ENCODE measurements around the gene ADNP2. TPM values are rescaled to one million over a fixed set of nuclear protein-coding genes. Genes with fewer than 3 reads are reported as not detected.

ADNP2 gene
- total RNA-seq, 1 experiment from 2014 or later, result 40.5 TPM

DNA sequence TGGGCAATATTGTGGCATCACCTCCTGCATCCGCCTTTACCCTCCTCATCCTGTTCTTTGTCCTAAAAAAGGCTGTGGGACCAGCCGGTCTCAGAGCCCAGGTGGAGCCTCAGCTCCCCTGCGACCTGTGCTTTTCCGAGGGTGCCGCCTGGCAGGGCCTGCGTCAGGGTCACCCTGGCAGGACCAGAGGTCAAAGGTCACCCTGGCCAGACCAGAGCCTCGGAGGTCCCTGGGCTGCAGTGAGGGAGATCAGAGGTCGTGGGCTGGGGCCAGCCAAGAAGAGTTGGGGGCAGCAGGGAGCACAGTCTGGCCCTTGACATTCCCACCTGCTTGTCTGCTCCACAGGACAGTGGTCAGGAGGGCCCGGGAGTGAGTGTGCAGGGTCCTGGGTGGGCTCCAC, 43.4 kb upstream of the ADNP2 start:
- BruUV-seq (replicated peaks), result no TSS peak
- H3K27ac ChIP-seq (ENCODE audit: low read length), result no peak overlapping the region
- in situ Hi-C loops (cut with HindIII; ENCODE audit: low pct_unique_long_range_greater_than_20kb, low sequenced_read_pairs) (no loop called here), intact Hi-C loops (cut with micrococcal nuclease; ENCODE audit: unreplicated experiment) (no loop called here)
- no peaks in the 10 kb centered on the region for H3K4me1 ChIP-seq (ENCODE audit: control insufficient read depth, insufficient read depth, low read length)
- no peak overlapping the region for H3K4me3 ChIP-seq (ENCODE audit: low read depth in 2 of 2, low read length in 2 of 2)
- H3K27me3 ChIP-seq (ENCODE audit: control insufficient read depth, insufficient read depth, low read length), result no peaks in the 10 kb centered on the region
- peak; percentile 22; the same call in 1 of the 2 replicates for ATAC-seq
- ChIA-PET POLR2A (no interaction called here), CTCF (no interaction called here)
- TF ChIP-seq TCF7L2 (IDR thresholded peaks at IDR 0.05; ENCODE audit: low read depth, low read length), result no peak
- TF ChIP-seq SIN3A (IDR thresholded peaks at IDR 0.05; ENCODE audit: borderline replicate concordance, insufficient read depth, low read depth, low read length), result no peak
- TF ChIP-seq, protein P1, sequence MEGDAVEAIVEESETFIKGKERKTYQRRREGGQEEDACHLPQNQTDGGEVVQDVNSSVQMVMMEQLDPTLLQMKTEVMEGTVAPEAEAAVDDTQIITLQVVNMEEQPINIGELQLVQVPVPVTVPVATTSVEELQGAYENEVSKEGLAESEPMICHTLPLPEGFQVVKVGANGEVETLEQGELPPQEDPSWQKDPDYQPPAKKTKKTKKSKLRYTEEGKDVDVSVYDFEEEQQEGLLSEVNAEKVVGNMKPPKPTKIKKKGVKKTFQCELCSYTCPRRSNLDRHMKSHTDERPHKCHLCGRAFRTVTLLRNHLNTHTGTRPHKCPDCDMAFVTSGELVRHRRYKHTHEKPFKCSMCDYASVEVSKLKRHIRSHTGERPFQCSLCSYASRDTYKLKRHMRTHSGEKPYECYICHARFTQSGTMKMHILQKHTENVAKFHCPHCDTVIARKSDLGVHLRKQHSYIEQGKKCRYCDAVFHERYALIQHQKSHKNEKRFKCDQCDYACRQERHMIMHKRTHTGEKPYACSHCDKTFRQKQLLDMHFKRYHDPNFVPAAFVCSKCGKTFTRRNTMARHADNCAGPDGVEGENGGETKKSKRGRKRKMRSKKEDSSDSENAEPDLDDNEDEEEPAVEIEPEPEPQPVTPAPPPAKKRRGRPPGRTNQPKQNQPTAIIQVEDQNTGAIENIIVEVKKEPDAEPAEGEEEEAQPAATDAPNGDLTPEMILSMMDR (IDR thresholded peaks at IDR 0.05), result no peak
- TF ChIP-seq, protein P2, sequence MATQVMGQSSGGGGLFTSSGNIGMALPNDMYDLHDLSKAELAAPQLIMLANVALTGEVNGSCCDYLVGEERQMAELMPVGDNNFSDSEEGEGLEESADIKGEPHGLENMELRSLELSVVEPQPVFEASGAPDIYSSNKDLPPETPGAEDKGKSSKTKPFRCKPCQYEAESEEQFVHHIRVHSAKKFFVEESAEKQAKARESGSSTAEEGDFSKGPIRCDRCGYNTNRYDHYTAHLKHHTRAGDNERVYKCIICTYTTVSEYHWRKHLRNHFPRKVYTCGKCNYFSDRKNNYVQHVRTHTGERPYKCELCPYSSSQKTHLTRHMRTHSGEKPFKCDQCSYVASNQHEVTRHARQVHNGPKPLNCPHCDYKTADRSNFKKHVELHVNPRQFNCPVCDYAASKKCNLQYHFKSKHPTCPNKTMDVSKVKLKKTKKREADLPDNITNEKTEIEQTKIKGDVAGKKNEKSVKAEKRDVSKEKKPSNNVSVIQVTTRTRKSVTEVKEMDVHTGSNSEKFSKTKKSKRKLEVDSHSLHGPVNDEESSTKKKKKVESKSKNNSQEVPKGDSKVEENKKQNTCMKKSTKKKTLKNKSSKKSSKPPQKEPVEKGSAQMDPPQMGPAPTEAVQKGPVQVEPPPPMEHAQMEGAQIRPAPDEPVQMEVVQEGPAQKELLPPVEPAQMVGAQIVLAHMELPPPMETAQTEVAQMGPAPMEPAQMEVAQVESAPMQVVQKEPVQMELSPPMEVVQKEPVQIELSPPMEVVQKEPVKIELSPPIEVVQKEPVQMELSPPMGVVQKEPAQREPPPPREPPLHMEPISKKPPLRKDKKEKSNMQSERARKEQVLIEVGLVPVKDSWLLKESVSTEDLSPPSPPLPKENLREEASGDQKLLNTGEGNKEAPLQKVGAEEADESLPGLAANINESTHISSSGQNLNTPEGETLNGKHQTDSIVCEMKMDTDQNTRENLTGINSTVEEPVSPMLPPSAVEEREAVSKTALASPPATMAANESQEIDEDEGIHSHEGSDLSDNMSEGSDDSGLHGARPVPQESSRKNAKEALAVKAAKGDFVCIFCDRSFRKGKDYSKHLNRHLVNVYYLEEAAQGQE (IDR thresholded peaks at IDR 0.05; ENCODE audit: insufficient read depth in 1 of 2, low read depth in 2 of 2, low read length in 1 of 2), result no peak
- no peak for TF ChIP-seq POLR2AphosphoS5 (IDR thresholded peaks at IDR 0.05; ENCODE audit: low read depth, low read length)
- DNase-seq (ENCODE audit: low read depth, low spot score), result no peak
- no peaks in the 10 kb centered on the region for H3K9me3 ChIP-seq (ENCODE audit: control insufficient read depth, insufficient read depth, low read depth, low read length)
- no peaks in the 10 kb centered on the region for H3K36me3 ChIP-seq (ENCODE audit: control insufficient read depth, insufficient read depth, low read length)

DNA sequence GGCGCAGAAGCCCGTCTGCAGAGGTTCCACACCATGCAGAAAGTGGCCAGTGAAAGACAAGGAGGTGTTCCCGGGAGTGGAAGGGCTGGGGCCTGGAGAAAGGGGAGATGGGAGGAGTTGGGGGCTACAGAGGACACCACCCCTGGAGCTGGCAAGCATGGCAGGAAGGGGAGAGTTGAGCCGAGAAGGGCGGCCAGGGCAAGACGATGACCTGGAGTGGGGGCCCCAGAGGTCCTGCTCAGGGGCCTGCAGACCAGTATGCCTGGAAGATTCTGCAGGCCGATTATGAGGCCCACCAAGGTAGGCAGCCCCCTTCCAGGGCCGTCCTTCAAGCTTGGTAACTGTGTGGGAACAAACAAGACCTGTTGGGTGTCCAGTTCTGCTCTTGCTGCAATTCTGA, 41.7 kb upstream of the ADNP2 start:
- Histone ChIP-seq H3K4me3 (ENCODE audit: low read depth in 2 of 2, low read length in 2 of 2) (no peak overlapping the region), H3K27me3 (ENCODE audit: control insufficient read depth, insufficient read depth, low read length) (no peaks in the 10 kb centered on the region), H3K4me1 (ENCODE audit: control insufficient read depth, insufficient read depth, low read length) (no peaks in the 10 kb centered on the region), H3K36me3 (ENCODE audit: control insufficient read depth, insufficient read depth, low read length) (no peaks in the 10 kb centered on the region), H3K9me3 (ENCODE audit: control insufficient read depth, insufficient read depth, low read depth, low read length) (no peaks in the 10 kb centered on the region), H3K27ac (ENCODE audit: low read length) (no peak overlapping the region)
- BruUV-seq (replicated peaks), result no TSS peak
- CTCF ChIA-PET, result no interaction called here
- ATAC-seq, result no peak; the same call in 1 of the 2 replicates
- no peak for DNase-seq (ENCODE audit: low read depth, low spot score)
- POLR2A ChIA-PET, result no interaction called here
- TF ChIP-seq, protein P1 (IDR thresholded peaks at IDR 0.05), result no peak
- TF ChIP-seq, protein P2 (IDR thresholded peaks at IDR 0.05; ENCODE audit: insufficient read depth in 1 of 2, low read depth in 2 of 2, low read length in 1 of 2), result no peak
- TF ChIP-seq TCF7L2 (IDR thresholded peaks at IDR 0.05; ENCODE audit: low read depth, low read length) (no peak), POLR2AphosphoS5 (IDR thresholded peaks at IDR 0.05; ENCODE audit: low read depth, low read length) (no peak), SIN3A (IDR thresholded peaks at IDR 0.05; ENCODE audit: borderline replicate concordance, insufficient read depth, low read depth, low read length) (no peak)
- intact Hi-C loops (cut with micrococcal nuclease; ENCODE audit: unreplicated experiment), result no loop called here
- in situ Hi-C loops (cut with HindIII; ENCODE audit: low pct_unique_long_range_greater_than_20kb, low sequenced_read_pairs), result no loop called here
